Testis (tissue), 2 donors: ENCODE data around the gene FRMD5.

Source experiments
- CTCF ChIP-seq, 3 experiments: fragments of 450-650 bp in 2 of 3; fragments of 200-600 bp in 1 of 3; sonication (generic) in 1 of 3; IDR thresholded peaks; one replicate each; pipeline ENCODE4 v1.5.1; 2016 to 2019; ENCODE audit warnings: antibody characterized with exemption in 3 of 3, mild to moderate bottlenecking in 2 of 3, moderate library complexity in 1 of 3
- POLR2A ChIP-seq: fragments of 450-650 bp; IDR thresholded peaks from one replicate; pipeline ENCODE4 v1.6.1; 2017; ENCODE audit warnings: antibody characterized with exemption, mild to moderate bottlenecking, moderate library complexity

- no peak for TF ChIP-seq CTCF (IDR thresholded peaks at IDR 0.05)
- no peak for TF ChIP-seq POLR2A
Observed at GRCh38 chr15:43998607-43999006, 196.5 kb downstream of the FRMD5 start.
